GM21737 (cell line): Measurements from ENCODE around the gene LMX1A.

ENCODE experiments used
- ATAC-seq: cut with Tn5 transposase; IDR thresholded peaks from one replicate; pipeline ENCODE4 v1.9.1; 2021; ENCODE audit warnings: mild to moderate bottlenecking, moderate library complexity; ENCODE audit not compliant: unreplicated experiment

LMX1A gene

DNA sequence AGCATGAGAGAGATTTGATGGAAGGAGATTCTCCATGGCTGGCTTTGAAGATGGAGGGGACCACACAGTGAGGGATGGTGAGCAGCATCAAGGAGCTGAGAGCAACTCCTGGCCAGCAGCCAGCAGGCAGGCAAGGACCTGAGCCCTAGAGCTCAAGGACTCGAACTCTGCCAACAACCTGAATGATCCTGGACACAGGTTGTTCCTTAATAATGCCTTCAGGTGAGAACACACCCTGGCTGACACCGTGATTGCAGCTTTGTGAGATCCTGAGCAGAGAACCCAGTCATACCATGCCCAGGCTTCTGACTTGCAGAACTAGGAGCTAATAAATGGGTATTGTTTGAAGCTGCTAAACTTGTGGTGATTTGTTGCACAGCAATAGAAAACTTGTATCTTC, 183.1 kb downstream of the LMX1A start:
- no peak for ATAC-seq

DNA sequence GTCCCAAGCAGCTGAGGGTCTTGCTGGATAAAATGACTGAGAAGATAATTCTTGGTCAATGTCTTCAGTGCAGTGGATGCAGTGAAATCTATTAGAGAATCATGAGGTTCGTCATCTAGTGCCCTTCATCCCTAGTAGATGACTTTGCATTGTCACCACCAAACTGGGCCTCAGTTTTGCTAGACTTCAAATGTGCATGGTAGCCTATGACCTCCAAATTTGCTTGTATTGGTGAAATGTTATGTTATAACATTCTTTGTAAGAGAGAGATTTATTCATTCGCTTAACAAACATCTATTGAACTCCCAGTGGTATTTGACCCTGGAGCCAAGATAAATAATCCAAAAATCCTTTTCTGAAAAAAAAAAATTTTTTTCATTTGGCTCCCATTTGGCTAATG, 183.8 kb downstream of the LMX1A start:
- no peak for ATAC-seq

DNA sequence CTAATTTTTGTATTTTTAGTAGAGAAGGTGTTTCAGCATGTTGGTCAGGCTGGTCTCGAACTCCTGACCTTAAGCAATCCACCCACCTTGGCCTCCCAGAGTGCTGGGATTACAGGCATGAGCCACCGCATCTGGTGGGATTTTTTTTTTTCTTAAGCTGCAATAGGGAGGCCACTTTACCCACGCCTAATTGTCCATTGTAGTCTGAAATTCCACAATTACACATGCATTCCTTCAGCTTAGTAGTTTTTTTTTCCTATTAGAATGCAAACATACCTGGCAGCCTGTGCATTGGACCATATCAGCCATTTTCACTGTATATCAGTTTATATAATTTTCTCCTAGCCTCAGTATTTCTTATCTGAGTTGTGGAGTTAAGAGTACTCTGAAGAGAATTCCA, 186.8 kb downstream of the LMX1A start:
- no peak for ATAC-seq

DNA sequence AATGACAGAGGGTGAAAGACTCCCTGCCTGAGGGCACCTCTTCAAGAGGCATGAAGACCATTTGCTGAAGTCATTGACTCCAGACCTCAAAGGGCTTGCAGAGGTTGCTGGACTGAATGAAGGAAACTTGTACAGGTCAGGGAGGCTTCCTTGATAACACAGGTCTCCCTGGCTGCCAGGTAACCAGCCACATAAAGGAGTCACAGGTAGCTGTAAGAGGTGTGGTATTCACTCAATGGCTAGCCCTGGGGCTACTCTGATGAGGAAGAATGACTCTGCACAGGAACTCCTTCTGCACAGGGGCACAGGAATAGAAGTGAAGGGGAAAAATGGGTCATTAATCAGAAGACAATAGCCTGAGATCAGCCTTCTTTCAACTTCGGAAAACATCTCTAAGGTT, 187.5 kb downstream of the LMX1A start:
- ATAC-seq = no peak

DNA sequence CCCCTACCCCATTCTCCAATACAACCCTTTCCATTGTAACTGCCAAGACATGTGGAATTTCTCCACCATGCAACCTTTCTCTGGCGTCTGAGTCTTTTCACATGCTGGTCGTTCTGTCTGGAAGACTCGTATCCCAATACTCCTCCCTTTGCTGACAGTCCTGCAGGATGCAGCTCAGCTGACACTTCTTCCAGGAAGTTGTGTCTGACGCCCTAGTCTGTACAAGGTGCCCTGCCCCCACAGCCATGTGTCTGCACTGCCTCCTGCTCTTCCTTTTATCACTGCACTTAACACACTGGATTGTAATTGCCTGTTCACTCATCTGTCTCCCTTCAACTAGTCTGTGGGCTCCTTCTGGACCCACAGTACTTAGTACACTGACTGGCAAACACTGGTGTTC, 188.0 kb downstream of the LMX1A start:
- no peak for ATAC-seq

DNA sequence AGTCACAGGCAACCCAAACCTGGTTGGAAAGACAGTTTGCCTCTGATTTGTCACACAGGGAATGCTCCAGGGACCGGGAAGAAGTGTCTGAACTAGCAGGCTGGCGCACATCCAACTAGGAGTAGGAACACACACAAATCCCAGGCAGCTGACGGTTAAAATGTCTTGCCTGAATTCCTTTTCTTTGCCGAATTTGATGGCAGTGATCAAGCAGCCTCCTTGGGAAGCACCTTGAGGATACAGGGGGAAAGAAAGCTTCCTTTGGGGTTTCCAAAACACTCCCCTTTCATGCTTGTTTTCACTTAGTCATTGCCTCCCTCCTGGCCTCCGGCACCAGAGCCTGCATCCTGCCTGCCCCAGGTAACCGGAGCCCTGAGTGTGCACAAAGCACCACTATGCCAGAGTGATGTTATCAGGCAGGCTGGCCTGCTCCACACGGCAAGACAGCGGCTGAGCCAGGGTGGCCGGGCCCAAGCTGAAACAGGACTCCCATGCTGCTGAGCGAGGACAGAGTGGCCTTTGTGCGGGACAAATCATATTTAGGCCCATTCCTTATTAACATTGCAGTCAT, 193.8 kb downstream of the LMX1A start:
- ATAC-seq = no peak

DNA sequence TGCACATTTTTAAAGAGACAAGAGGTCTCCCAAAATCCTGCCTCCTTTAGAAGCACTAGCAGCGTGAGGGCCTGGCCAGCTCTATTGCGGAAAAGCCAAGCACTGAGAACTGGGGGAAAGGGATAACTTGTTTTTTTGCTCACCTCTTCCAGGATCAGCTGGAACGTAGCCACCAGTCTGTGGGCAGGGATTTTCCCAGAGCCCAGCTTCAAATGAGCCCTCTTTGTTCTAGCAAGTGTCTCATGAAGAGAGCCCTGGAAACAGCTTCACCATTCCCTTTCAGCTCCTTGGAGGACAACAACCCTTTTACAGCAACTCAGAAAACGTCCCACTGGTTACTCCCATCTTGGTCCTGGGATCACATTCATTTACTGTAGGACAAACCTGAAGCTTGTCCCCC, 195.4 kb downstream of the LMX1A start:
- ATAC-seq = no peak

DNA sequence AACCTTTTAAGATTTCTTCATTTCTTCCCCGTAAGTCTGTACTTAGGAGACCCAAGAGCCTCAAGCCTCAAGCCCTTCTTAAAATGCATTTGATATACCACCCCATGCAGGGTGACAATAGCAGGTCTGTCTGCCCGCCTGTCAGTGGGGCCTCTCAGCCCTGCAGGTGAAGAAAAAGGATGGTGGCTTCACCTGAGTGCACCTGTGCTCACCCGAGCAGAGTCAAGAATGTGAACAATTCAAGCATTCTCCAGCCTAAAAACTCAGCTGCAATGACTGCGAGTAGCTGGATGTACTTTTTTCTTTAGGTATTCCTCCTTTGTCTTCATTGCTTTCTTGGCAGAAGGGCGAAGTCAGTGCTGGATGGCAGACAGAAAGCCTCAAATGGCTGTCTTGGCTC, 203.3 kb downstream of the LMX1A start:
- ATAC-seq = no peak

DNA sequence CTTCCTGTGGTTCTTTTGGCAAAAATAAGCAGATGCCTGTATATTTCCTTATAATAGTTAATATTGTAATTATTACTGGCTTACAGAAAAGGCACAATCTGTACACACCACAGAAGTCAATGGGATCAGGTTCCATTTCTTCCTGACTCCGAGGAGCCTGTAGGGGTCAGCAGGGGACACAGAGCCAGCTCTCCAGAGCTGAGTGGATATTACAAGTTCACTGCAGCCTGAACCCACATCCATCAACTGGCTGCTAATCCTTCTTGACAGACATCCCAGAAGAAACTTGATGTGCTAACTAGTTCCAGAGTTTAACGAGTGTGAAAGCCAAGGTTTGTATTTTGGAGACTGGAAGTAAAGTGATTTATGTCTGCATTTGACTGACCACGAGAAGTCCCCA, 203.8 kb downstream of the LMX1A start:
- no peak for ATAC-seq

DNA sequence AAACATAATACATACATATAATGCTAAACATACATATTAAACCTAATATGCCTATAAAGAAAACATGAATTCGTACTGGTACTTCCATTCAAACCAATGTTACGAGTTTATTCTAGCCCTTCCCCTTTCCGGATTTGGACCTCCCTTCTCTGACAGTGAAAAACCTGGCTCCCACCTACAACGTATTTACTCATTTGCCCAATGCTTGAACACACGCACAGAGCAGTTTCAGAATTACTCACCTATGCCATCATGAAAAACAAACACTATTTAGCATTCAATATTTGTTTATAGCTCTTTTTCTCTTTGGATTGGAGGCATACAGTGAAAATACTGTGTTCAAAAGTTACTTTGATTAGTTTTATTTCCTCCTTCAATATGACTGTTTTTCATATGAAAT, 204.4 kb downstream of the LMX1A start:
- ATAC-seq = no peak
